HCT116 (cell line): Measurements from ENCODE around the gene HYCC2.

ENCODE experiments used
- CEBPB ChIP-seq: IDR thresholded peaks from 2 replicates; pipeline ENCODE4 v1.6.1; 2012; ENCODE audit warnings: low read depth
- EZH2 ChIP-seq: fragments of 200-600 bp; sonication (generic); IDR thresholded peaks from 2 replicates; pipeline ENCODE4 v1.6.1; 2017; ENCODE audit warnings: antibody characterized with exemption, mixed run types
- EZH2phosphoT487 ChIP-seq: fragments of 200-600 bp; IDR thresholded peaks from 2 replicates; pipeline ENCODE4 v1.6.1; 2018; ENCODE audit warnings: antibody characterized with exemption, borderline replicate concordance
- FOSL1 ChIP-seq: IDR thresholded peaks from 2 replicates; pipeline ENCODE4 v1.6.1; 2012; ENCODE audit warnings: low read depth
- POLR2A ChIP-seq: IDR thresholded peaks from 2 replicates; pipeline ENCODE4 v1.7.0; 2011; ENCODE audit warnings: borderline replicate concordance; ENCODE audit not compliant: insufficient read depth, insufficient read length; ENCODE audit errors: extremely low read depth
- POLR2AphosphoS5 ChIP-seq: IDR thresholded peaks from 2 replicates; pipeline ENCODE4 v1.6.1; 2011; ENCODE audit warnings: mild to moderate bottlenecking, low read depth, low read length, moderate library complexity
- RAD21 ChIP-seq: IDR thresholded peaks from 2 replicates; pipeline ENCODE4 v1.6.1; 2012; ENCODE audit warnings: low read depth, mild to moderate bottlenecking
- REST ChIP-seq: IDR thresholded peaks from 2 replicates; pipeline ENCODE4 v1.6.1; 2012; ENCODE audit warnings: low read depth
- SP1 ChIP-seq: IDR thresholded peaks from 2 replicates; pipeline ENCODE4 v1.6.1; 2012; ENCODE audit warnings: low read depth
- TCF7L2 ChIP-seq: IDR thresholded peaks from 2 replicates; pipeline ENCODE4 v1.7.0; 2011; ENCODE audit warnings: borderline replicate concordance, inconsistent platforms; ENCODE audit not compliant: insufficient read depth, insufficient read length; ENCODE audit errors: extremely low read depth
- YY1 ChIP-seq: IDR thresholded peaks from 2 replicates; pipeline ENCODE4 v1.6.1; 2011; ENCODE audit warnings: low read length, low read depth, moderate library complexity, mild to moderate bottlenecking; ENCODE audit not compliant: insufficient replicate concordance; ENCODE audit errors: extremely low read depth
- TF ChIP-seq, protein P1 (sequence below), 3 experiments: fragments of 200-600 bp in 1 of 3; sonication (generic) in 1 of 3; IDR thresholded peaks in 2 of 3; conservative IDR thresholded peaks in 1 of 3; 2 replicates each; pipeline ENCODE4 v1.5.1; 2012 to 2017; ENCODE audit warnings: low read depth in 2 of 3, low read length in 2 of 3, antibody characterized with exemption in 1 of 3, borderline replicate concordance in 1 of 3, control low read depth in 1 of 3, mild to moderate bottlenecking in 1 of 3, mixed read lengths in 1 of 3, mixed run types in 1 of 3, moderate library complexity in 1 of 3; ENCODE audit not compliant: insufficient read depth in 1 of 3
- TF ChIP-seq, protein P2 (sequence below): IDR thresholded peaks from 2 replicates; pipeline ENCODE4 v1.6.1; 2011; ENCODE audit warnings: mild to moderate bottlenecking, low read length, moderate library complexity; ENCODE audit not compliant: insufficient replicate concordance; ENCODE audit errors: extremely low read depth

DNA sequence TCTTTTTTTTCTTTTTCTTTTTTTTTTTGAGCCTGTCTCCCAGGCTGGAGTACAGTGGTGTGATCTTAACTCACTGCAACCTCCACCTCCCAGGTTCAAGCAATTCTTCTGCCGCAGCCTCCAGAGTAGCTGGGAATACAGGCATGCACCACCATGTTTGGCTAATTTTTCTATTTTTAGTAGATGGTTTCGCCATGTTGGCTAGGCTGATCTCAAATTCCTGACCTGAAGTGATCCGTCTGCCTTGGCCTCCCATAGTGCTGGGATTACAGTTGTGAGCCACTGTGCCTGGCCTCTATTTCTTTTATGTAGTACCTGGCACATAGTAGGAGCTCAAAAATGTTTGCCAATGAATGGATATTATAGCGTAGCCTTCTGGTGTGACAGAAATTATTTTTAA, 37.7 kb upstream of the HYCC2 start:
- TF ChIP-seq, protein P1, sequence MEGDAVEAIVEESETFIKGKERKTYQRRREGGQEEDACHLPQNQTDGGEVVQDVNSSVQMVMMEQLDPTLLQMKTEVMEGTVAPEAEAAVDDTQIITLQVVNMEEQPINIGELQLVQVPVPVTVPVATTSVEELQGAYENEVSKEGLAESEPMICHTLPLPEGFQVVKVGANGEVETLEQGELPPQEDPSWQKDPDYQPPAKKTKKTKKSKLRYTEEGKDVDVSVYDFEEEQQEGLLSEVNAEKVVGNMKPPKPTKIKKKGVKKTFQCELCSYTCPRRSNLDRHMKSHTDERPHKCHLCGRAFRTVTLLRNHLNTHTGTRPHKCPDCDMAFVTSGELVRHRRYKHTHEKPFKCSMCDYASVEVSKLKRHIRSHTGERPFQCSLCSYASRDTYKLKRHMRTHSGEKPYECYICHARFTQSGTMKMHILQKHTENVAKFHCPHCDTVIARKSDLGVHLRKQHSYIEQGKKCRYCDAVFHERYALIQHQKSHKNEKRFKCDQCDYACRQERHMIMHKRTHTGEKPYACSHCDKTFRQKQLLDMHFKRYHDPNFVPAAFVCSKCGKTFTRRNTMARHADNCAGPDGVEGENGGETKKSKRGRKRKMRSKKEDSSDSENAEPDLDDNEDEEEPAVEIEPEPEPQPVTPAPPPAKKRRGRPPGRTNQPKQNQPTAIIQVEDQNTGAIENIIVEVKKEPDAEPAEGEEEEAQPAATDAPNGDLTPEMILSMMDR (IDR thresholded peaks at IDR 0.05 in 2 of 3, conservative IDR thresholded peaks at IDR 0.05 in 1 of 3; ENCODE audit: borderline replicate concordance in 1 of 3, insufficient read depth in 1 of 3, low read depth in 2 of 3, low read length in 2 of 3): no peak
- no peak for TF ChIP-seq CEBPB
- no peak for TF ChIP-seq RAD21
- TF ChIP-seq YY1: no peak
- TF ChIP-seq FOSL1: no peak
- TF ChIP-seq POLR2A: no peak
- TF ChIP-seq EZH2phosphoT487: no peak
- no peak for TF ChIP-seq POLR2AphosphoS5
- TF ChIP-seq REST: no peak
- TF ChIP-seq EZH2: no peak
- TF ChIP-seq, protein P2, sequence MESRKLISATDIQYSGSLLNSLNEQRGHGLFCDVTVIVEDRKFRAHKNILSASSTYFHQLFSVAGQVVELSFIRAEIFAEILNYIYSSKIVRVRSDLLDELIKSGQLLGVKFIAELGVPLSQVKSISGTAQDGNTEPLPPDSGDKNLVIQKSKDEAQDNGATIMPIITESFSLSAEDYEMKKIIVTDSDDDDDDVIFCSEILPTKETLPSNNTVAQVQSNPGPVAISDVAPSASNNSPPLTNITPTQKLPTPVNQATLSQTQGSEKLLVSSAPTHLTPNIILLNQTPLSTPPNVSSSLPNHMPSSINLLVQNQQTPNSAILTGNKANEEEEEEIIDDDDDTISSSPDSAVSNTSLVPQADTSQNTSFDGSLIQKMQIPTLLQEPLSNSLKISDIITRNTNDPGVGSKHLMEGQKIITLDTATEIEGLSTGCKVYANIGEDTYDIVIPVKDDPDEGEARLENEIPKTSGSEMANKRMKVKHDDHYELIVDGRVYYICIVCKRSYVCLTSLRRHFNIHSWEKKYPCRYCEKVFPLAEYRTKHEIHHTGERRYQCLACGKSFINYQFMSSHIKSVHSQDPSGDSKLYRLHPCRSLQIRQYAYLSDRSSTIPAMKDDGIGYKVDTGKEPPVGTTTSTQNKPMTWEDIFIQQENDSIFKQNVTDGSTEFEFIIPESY: no peak
- no peak for TF ChIP-seq SP1
- TF ChIP-seq TCF7L2: no peak
